ENCODE results near the gene F8A2. TPM values are rescaled to one million over a fixed set of nuclear protein-coding genes. Genes with fewer than 3 reads are reported as not detected.

Gene F8A2
- not detected in 2 replicates for total RNA-seq

DNA sequence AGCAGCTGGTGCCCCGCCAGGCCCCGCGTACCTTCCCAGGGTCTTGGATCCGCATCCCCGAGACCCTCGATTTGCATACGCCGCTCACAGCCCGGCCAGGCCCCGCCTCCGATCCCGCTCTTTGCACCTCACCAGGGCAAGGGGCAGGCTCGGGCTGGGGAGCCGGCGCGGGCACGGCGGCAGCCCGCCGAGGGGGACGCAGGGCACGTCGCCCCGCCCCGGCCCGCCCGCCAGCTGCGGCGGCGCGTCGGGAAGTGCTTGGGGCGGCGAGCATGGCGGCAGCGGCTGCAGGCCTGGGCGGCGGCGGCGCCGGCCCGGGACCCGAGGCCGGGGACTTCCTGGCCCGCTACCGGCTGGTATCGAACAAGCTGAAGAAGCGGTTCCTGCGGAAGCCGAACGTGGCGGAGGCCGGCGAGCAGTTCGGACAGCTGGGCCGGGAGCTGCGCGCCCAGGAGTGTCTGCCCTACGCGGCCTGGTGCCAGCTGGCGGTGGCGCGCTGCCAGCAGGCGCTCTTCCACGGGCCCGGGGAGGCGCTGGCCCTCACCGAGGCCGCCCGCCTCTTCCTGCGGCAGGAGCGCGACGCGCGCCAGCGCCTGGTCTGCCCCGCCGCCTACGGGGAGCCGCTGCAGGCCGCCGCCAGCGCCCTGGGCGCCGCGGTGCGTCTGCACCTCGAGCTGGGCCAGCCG lies at the start of gene F8A2:
TSS of gene F8A2 (plus strand) at position 253 of the 686 bp plus-strand sequence. CDS start at position 273, 20 bp downstream.

GRCh38 chrX:155334486-155335336 lies 47.2 kb upstream of the F8A2 start, which contains the start of gene CLIC2:
TSS of gene CLIC2 (minus strand) at chrX:155334614. CDS start at chrX:155334427, 187 bp downstream.

Small RNA genes within 50 kb of the gene (small RNA-seq; reads per million reads assigned to genes)
- gene MIR1184-2 = not detected

Other genes with a start within 250 kb of the F8A2 start
- gene VBP1, start 165.6 kb upstream of the F8A2 start, total RNA-seq = 42.5 and 68.2 TPM in 2 replicates
- 0.10 TPM in 1 of 2 replicates, not detected in the other for gene RAB39B, start 117.6 kb upstream of the F8A2 start, total RNA-seq
- gene CLIC2, start 47.5 kb upstream of the F8A2 start, total RNA-seq = 10.8 and 16.8 TPM in 2 replicates
- gene F8A3, start 76.5 kb downstream of the F8A2 start, total RNA-seq = 3.0 and 3.9 TPM in 2 replicates
- 2.0 and 2.5 TPM in 2 replicates for gene SPRY3, start 230.5 kb downstream of the F8A2 start, total RNA-seq
- gene TMLHE, start 230.9 kb downstream of the F8A2 start, total RNA-seq = 14.4 and 15.0 TPM in 2 replicates

Data from vein endothelial cell (primary cell).